Middle frontal gyrus (tissue), 1 donor: ENCODE measurements around the gene CHKA.

Experiments
- DNase-seq: peaks from one replicate; pipeline ENCODE4 v3.0.0-alpha.2; 2015; ENCODE audit warnings: low spot score; ENCODE audit errors: extremely low spot score

CHKA gene

DNA sequence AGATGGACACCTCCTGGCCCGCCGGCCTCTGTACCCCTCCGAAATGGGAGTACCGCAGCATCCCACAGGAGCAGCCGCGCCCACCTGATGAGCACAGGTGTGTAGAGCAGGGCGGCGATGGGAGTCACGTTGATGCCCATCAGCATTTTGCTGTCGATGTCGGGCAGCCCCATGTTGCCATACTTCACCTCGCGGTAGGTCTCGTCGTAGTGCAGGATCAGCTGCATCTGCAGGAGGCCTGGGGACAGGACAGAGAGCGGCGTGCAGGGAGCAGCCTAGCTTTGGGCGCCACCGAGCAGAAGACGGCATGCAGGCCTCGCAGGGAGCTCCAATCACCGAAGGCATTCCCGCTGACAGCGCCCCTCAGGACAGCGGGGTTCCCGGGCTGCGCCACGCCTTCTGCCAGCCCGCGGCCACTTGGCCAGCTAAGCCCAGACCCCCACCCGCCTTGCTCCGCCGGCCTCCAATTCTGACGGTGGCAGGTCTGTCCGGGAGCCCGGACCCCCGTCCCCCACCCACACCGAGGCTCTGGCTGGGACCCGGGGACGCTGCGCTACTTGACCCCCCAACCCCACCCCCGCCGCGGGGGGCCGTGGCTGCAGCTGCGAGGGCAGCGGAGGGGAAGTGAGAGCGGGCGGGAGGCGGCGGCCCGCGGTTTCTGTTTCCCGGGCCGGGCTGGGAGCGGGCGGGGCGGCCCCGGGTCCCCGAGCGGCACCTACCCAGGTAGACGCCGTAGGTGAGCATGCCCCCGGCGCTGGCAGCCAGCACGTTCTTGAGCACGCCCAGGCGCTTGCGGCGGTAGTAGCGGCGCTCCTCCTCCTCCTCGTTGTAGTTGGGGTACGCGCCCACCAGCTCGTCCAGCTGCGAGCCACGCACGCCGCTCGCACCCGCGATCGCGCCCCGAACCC, 118.0 kb downstream of the CHKA start:
- DNase-seq, result no peak
